GM23338 (cell line): ENCODE data around the gene RPA1. TPM values are rescaled to one million over a fixed set of nuclear protein-coding genes. Genes with fewer than 3 reads are reported as not detected.

Source experiments
- ATAC-seq: fragments of 200-7000 bp; cut with Tn5 transposase; 3 replicates; pipeline ENCODE4 v1.9.1; 2020
- DNase-seq: peaks from one replicate; pipeline ENCODE4 v3.0.0-alpha.2; 2015; ENCODE audit warnings: low spot score
- H2AFZ ChIP-seq: fragments of 200-600 bp; sonication (generic); 2 replicates; pipeline ENCODE4 v1.8.0; 2016; ENCODE audit warnings: antibody characterized with exemption, mild to moderate bottlenecking, moderate library complexity
- H3F3A ChIP-seq: fragments of 200-600 bp; sonication (generic); replicated peaks from 2 replicates; pipeline ENCODE4 v1.8.0; 2017; ENCODE audit warnings: antibody characterized with exemption, mixed run types, low read depth
- H3K27ac ChIP-seq: fragments of 200-600 bp; sonication (generic); 2 replicates; pipeline ENCODE4 v1.6.1; 2016; ENCODE audit warnings: low read depth
- H3K27me3 ChIP-seq: fragments of 200-600 bp; sonication (generic); 2 replicates; pipeline ENCODE4 v1.8.0; 2016; ENCODE audit warnings: mild to moderate bottlenecking, mixed run types, moderate library complexity; ENCODE audit not compliant: insufficient read depth
- H3K36me3 ChIP-seq: fragments of 200-600 bp; sonication (generic); 2 replicates; pipeline ENCODE4 v1.8.0; 2016; ENCODE audit warnings: mild to moderate bottlenecking; ENCODE audit not compliant: insufficient read depth
- H3K4me1 ChIP-seq: fragments of 200-600 bp; sonication (generic); 2 replicates; pipeline ENCODE4 v1.8.0; 2016; ENCODE audit warnings: mild to moderate bottlenecking, moderate library complexity; ENCODE audit not compliant: insufficient read depth
- H3K4me2 ChIP-seq: fragments of 200-600 bp; sonication (generic); 2 replicates; pipeline ENCODE4 v1.7.1; 2017; ENCODE audit warnings: mixed run types
- H3K4me3 ChIP-seq: fragments of 200-600 bp; sonication (generic); 2 replicates; pipeline ENCODE4 v1.6.1; 2016; ENCODE audit warnings: mixed run types
- H3K79me2 ChIP-seq: fragments of 200-600 bp; sonication (generic); replicated peaks from 2 replicates; pipeline ENCODE4 v1.8.0; 2017; ENCODE audit warnings: mild to moderate bottlenecking; ENCODE audit not compliant: insufficient read depth
- H3K9me2 ChIP-seq: fragments of 200-600 bp; sonication (generic); 2 replicates; pipeline ENCODE4 v1.8.0; 2017; ENCODE audit not compliant: insufficient read depth
- H4K20me1 ChIP-seq: fragments of 200-600 bp; sonication (generic); replicated peaks from 2 replicates; pipeline ENCODE4 v1.8.0; 2017; ENCODE audit warnings: mild to moderate bottlenecking; ENCODE audit not compliant: insufficient read depth
- H3K27ac Mint-ChIP-seq: 2 replicates; pipeline ENCODE4 v1.8.0; 2020; ENCODE audit warnings: inconsistent platforms, mild to moderate bottlenecking, moderate library complexity, mixed read lengths
- H3K27me3 Mint-ChIP-seq: 3 replicates; pipeline ENCODE4 v1.8.0; 2022; ENCODE audit warnings: low read depth, mild to moderate bottlenecking, moderate library complexity, mixed read lengths, inconsistent platforms; ENCODE audit not compliant: insufficient read depth, poor library complexity
- H3K36me3 Mint-ChIP-seq: 3 replicates; pipeline ENCODE4 v1.8.0; 2021; ENCODE audit warnings: low read depth, mild to moderate bottlenecking, inconsistent platforms, moderate library complexity, mixed read lengths
- H3K4me1 Mint-ChIP-seq: 3 replicates; pipeline ENCODE4 v1.8.0; 2020; ENCODE audit warnings: mild to moderate bottlenecking, inconsistent platforms, mixed read lengths
- H3K4me3 Mint-ChIP-seq: 3 replicates; pipeline ENCODE4 v1.8.0; 2021; ENCODE audit warnings: moderate library complexity, mild to moderate bottlenecking, inconsistent platforms, mixed read lengths
- H3K9me3 Mint-ChIP-seq: 3 replicates; pipeline ENCODE4 v1.8.0; 2020; ENCODE audit warnings: moderate library complexity, mild to moderate bottlenecking, inconsistent platforms, mixed read lengths
- CREB1 ChIP-seq: fragments of 250-450 bp; sonication (Bioruptor Pico); IDR thresholded peaks from 2 replicates; pipeline ENCODE4 v1.5.0; 2020; ENCODE audit warnings: low read depth, mild to moderate bottlenecking, moderate library complexity
- ETS1 ChIP-seq: IDR thresholded peaks from 2 replicates; pipeline ENCODE4 v1.6.1; 2016; ENCODE audit warnings: antibody characterized with exemption
- EZH2phosphoT487 ChIP-seq: fragments of 200-600 bp; sonication (generic); IDR thresholded peaks from one replicate; pipeline ENCODE4 v1.8.1; 2018; ENCODE audit warnings: antibody characterized with exemption; ENCODE audit not compliant: unreplicated experiment
- POLR2AphosphoS5 ChIP-seq: IDR thresholded peaks from 2 replicates; pipeline ENCODE4 v1.6.1; 2016; ENCODE audit warnings: antibody characterized with exemption, low read depth
- REST ChIP-seq: IDR thresholded peaks from one replicate; pipeline ENCODE4 v1.6.1; 2018; ENCODE audit warnings: antibody characterized with exemption; ENCODE audit not compliant: unreplicated experiment
- STAT1 ChIP-seq: IDR thresholded peaks from one replicate; pipeline ENCODE4 v1.6.1; 2016; ENCODE audit warnings: antibody characterized with exemption; ENCODE audit not compliant: unreplicated experiment
- ZNF114 ChIP-seq: fragments of 250-450 bp; sonication (Bioruptor Pico); IDR thresholded peaks from 2 replicates; pipeline ENCODE4 v1.5.0; 2020; ENCODE audit warnings: mild to moderate bottlenecking, moderate library complexity
- ZNF331 ChIP-seq: fragments of 250-450 bp; sonication (Bioruptor Pico); IDR thresholded peaks from 2 replicates; pipeline ENCODE4 v1.5.0; 2020; ENCODE audit warnings: low read depth, mild to moderate bottlenecking, moderate library complexity
- polyA plus RNA-seq: library from polyadenylated mRNA; unstranded; fragments of >200 nt; fragmentation: Nextera tagmentation; extraction: Ambion mirVana; gene quantifications from 2 replicates; pipeline ENCODE4 v1.2.1, GENCODE V29; 2016
- total RNA-seq: library from RNA; depleted of rRNA; stranded (reverse); fragments of >200 nt; shearing (Covaris generic); gene quantifications from 2 replicates; pipeline ENCODE4 v1.2.3, GENCODE V29; 2014

Gene RPA1
- total and polyA plus RNA-seq, 2 experiments from 2014 or later = 33.7 to 52.1 TPM

DNA sequence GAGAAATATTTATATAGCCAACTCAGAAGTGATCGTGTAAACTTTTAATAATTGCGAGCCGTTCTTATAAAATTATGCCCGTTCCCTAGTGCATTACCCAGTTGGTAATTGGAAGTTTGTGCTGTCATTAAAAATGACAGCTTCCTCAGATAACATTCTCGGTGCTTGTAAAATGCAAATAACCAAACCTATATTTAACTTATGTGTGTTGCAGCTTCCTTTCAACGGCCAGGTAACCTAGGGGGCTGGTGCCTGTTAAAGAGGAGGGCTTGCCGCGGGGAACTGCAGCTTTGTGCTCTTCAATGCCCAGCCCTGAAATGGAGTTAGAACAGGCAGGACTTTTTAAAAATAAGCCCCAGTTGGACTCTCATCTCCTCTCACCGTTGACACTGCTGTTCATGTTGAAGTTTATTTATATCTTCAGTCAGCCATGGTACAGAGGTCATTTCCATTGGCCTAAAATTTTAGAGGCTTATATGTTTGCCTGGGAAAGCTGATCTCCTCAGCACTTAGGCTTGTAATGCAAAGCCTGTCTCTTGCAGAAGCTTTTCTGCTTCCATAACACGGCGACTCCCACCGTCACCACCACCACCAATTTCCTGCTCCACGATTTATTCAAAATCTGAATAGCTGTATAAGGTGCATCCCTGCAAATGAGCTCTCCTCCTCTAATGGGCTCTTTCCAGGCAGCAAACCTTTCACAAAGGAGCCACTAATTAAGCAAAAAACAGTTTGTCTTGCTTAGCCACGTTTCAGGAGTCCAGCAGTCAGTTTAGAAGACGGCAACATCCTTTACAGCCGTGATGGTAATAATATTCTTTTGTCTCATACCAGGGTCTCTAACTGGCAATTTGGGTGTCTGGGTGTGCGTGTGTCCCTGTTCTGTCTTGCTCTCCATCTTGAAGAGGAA is 74.7 kb downstream of the RPA1 start (continued):
- TF ChIP-seq REST (no peak), EZH2phosphoT487 (no peak), ETS1 (no peak), STAT1 (no peak), CREB1 (CRISPR knock-in tag) (no peak), ZNF331 (CRISPR knock-in tag) (no peak), POLR2AphosphoS5 (no peak)

- Histone ChIP-seq H3K36me3 (no peaks in the 10 kb centered on the region), H3K27ac (no peak overlapping the region), H3K79me2 (no peaks in the 10 kb centered on the region), H3K4me1 (peaks cover 11% of the 10 kb centered on the region), H3K4me2 (no peak overlapping the region), H4K20me1 (peaks cover 12% of the 10 kb centered on the region), H3K27me3 (peaks cover 68% of the 10 kb centered on the region), H3K9me2 (no peaks in the 10 kb centered on the region), H3K4me3 (no peak overlapping the region), H2AFZ (no peak overlapping the region), H3F3A (peaks cover 9% of the 10 kb centered on the region; the same call in 1 of the 2 replicates)
- peaks cover 61% of the 10 kb centered on the region for H3K27me3 Mint-ChIP-seq
- H3K9me3 Mint-ChIP-seq = no peaks in the 10 kb centered on the region
- H3K36me3 Mint-ChIP-seq = no peaks in the 10 kb centered on the region
- DNase-seq (no peak), ATAC-seq (no peak)
- H3K4me3 Mint-ChIP-seq = no peak overlapping the region
- H3K27ac Mint-ChIP-seq = no peak overlapping the region
- TF ChIP-seq ZNF114 (CRISPR knock-in tag) = no peak
- H3K4me1 Mint-ChIP-seq = peaks cover 10% of the 10 kb centered on the region; the same call in 2 of the 3 replicates
These were observed 75.5 kb downstream of the RPA1 start for GRCh38 chr17:1905190-1905913.
